CD4-positive, alpha-beta T cell (primary cell): ENCODE results near the gene LINC00632. TPM values are rescaled to one million over a fixed set of nuclear protein-coding genes. Genes with fewer than 3 reads are reported as not detected.
A peak's percentile ranks its signal among the peaks of the same experiment; 100 is the strongest.

Experiments
- ATAC-seq: fragments of 200-7000 bp; cut with Tn5 transposase; one replicate; pipeline ENCODE4 v1.10.0; 2022; ENCODE audit warnings: mild to moderate bottlenecking; ENCODE audit not compliant: poor library complexity
- CTCF ChIA-PET: fragments of 350-600 bp; sonication (Branson Sonifier 250); formaldehyde crosslinking; loops from one replicate; lab custom pipeline; 2021; ENCODE audit warnings: antibody characterized with exemption, inconsistent platforms; lab: Charles Lee
- POLR2A ChIA-PET: fragments of 350-600 bp; sonication (Branson Sonifier 250); formaldehyde crosslinking; loops from one replicate; lab custom pipeline; 2021; ENCODE audit warnings: antibody characterized with exemption, inconsistent platforms; lab: Charles Lee
- DNase-seq, 14 experiments: peaks; one replicate each; pipeline ENCODE4 v3.0.0-alpha.2; 2013 to 2020; ENCODE audit warnings: mixed read lengths in 2 of 14
- H3K27ac ChIP-seq, 2 donors: one replicate each; pipeline versions ENCODE4 v1.5.1 to v1.7.0; 2013; ENCODE audit warnings: low read length in 2 of 2, low read depth in 1 of 2, mild to moderate bottlenecking in 1 of 2
- H3K27me3 ChIP-seq, 2 experiments: 1 replicate in 1 of 2; 2 replicates in 1 of 2; pipeline versions ENCODE4 v1.6.1 to v1.7.0; 2013; ENCODE audit warnings: low read length in 2 of 2, control low read depth in 1 of 2, mild to moderate bottlenecking in 1 of 2, moderate library complexity in 1 of 2; ENCODE audit not compliant: insufficient read depth in 2 of 2, control insufficient read depth in 1 of 2
- H3K36me3 ChIP-seq: one replicate; pipeline ENCODE4 v1.6.1; 2013; ENCODE audit warnings: low read length, control low read depth; ENCODE audit not compliant: insufficient read depth
- H3K4me1 ChIP-seq: one replicate; pipeline ENCODE4 v1.6.1; 2013; ENCODE audit warnings: low read length, control low read depth; ENCODE audit not compliant: insufficient read depth
- H3K4me3 ChIP-seq: one replicate; pipeline ENCODE4 v1.5.1; 2013; ENCODE audit warnings: mild to moderate bottlenecking, low read length, moderate library complexity
- H3K9me3 ChIP-seq, 2 experiments: 1 replicate in 1 of 2; 2 replicates in 1 of 2; pipeline versions ENCODE4 v1.6.1 to v1.7.0; 2013; ENCODE audit warnings: low read length in 2 of 2, mild to moderate bottlenecking in 2 of 2, control low read depth in 1 of 2, moderate library complexity in 1 of 2; ENCODE audit not compliant: control insufficient read depth in 1 of 2, insufficient read depth in 1 of 2
- H3K27ac Mint-ChIP-seq: one replicate; pipeline ENCODE4 v1.8.0; 2020; ENCODE audit warnings: mixed read lengths
- H3K27me3 Mint-ChIP-seq: one replicate; pipeline ENCODE4 v1.8.0; 2021; ENCODE audit warnings: mixed read lengths
- H3K36me3 Mint-ChIP-seq: one replicate; pipeline ENCODE4 v1.8.0; 2021; ENCODE audit warnings: low read depth, mixed read lengths
- H3K4me1 Mint-ChIP-seq: one replicate; pipeline ENCODE4 v1.8.0; 2021; ENCODE audit warnings: low read depth, mixed read lengths
- H3K4me3 Mint-ChIP-seq: one replicate; pipeline ENCODE4 v1.8.0; 2020; ENCODE audit warnings: mild to moderate bottlenecking, mixed read lengths
- H3K9me3 Mint-ChIP-seq: one replicate; pipeline ENCODE4 v1.8.0; 2020; ENCODE audit warnings: mixed read lengths
- CTCF ChIP-seq: fragments of 200-600 bp; IDR thresholded peaks from one replicate; pipeline ENCODE4 v1.8.0; 2022; ENCODE audit warnings: antibody characterized with exemption, mild to moderate bottlenecking
- intact Hi-C, 2 experiments: fragments of 100-400 bp; cut with DNase I in 1 of 2; cut with micrococcal nuclease in 1 of 2; formaldehyde crosslinking; loops; one replicate each; pipeline versions ENCODE4 v1.15.1 to v1.9.0; 2023 to 2025; cut with DNase I, micrococcal nuclease
- total RNA-seq, 174 experiments: library from RNA in 2 of 174; stranded (reverse) in 2 of 174; gene quantifications; one replicate each; pipeline ENCODE4 v1.2.3 and lab custom pipeline; 2021 to 2026

Gene LINC00632
- total RNA-seq, 2 experiments from 2014 or later = 9.4 to 10.8 TPM

GRCh38 chrX:140765043-140765784 is 55.7 kb downstream of the LINC00632 start:
- ChIA-PET POLR2A (no interaction called here), CTCF (interaction anchor here (0.8 to 1.6 kb wide), 6 partner anchors 8 to 32 kb away, joined by 3 to 9 read pairs (median 3); no protein-coding TSS in a partner anchor)
- ATAC-seq (no peak), DNase-seq (peak in 1 of 14 experiments; percentile 0)
- no peaks in the 10 kb centered on the region for H3K9me3 Mint-ChIP-seq
- Histone ChIP-seq H3K27me3 (peaks cover 13 to 16% of the 10 kb centered on the region in 2 experiments), H3K27ac (no peak overlapping the region), H3K9me3 (no peaks in the 10 kb centered on the region), H3K4me1 (peaks cover 9% of the 10 kb centered on the region), H3K36me3 (no peaks in the 10 kb centered on the region), H3K4me3 (peak overlapping the region; percentile 37)
- no peak overlapping the region for H3K27ac Mint-ChIP-seq
- peak overlapping the region; percentile 79 for H3K4me3 Mint-ChIP-seq
- intact Hi-C loops = loop anchor here in 1 of 2 experiments (10.0 kb wide), 1 partner anchor 510 kb away; no protein-coding TSS in a partner anchor
- TF ChIP-seq CTCF = no peak
- no peaks in the 10 kb centered on the region for H3K36me3 Mint-ChIP-seq
- peaks cover 13% of the 10 kb centered on the region for H3K4me1 Mint-ChIP-seq
- peaks cover 20% of the 10 kb centered on the region for H3K27me3 Mint-ChIP-seq

GRCh38 chrX:140766024-140766611 is 56.6 kb downstream of the LINC00632 start:
- ChIA-PET POLR2A (no interaction called here), CTCF (interaction anchor here (0.8 to 1.6 kb wide), 7 partner anchors 9 to 31 kb away, joined by 3 to 9 read pairs (median 3); no protein-coding TSS in a partner anchor)
- Mint-ChIP-seq H3K27me3 (peaks cover 20% of the 10 kb centered on the region), H3K4me3 (peak overlapping the region; percentile 43), H3K27ac (no peak overlapping the region), H3K9me3 (no peaks in the 10 kb centered on the region), H3K36me3 (no peaks in the 10 kb centered on the region), H3K4me1 (peaks cover 13% of the 10 kb centered on the region)
- H3K36me3 ChIP-seq = no peaks in the 10 kb centered on the region
- ATAC-seq = no peak
- DNase-seq = peak in 13 of 14 experiments; percentile 3 to 58 (median 21)
- intact Hi-C loops = loop anchor here in 1 of 2 experiments (10.0 kb wide), 1 partner anchor 509 kb away; no protein-coding TSS in a partner anchor
- H3K27ac ChIP-seq = no peak overlapping the region
- H3K4me3 ChIP-seq = no peak overlapping the region
- peaks cover 13 to 16% of the 10 kb centered on the region in 2 experiments for H3K27me3 ChIP-seq
- no peaks in the 10 kb centered on the region for H3K9me3 ChIP-seq
- TF ChIP-seq CTCF = peak; percentile 65
- H3K4me1 ChIP-seq = peaks cover 9% of the 10 kb centered on the region

GRCh38 chrX:140767646-140768045 is 58.1 kb downstream of the LINC00632 start:
- H3K4me3 Mint-ChIP-seq = no peak overlapping the region
- H3K27me3 Mint-ChIP-seq = peaks cover 15% of the 10 kb centered on the region
- H3K27ac ChIP-seq = no peak overlapping the region
- no peaks in the 10 kb centered on the region for H3K36me3 ChIP-seq
- H3K4me1 Mint-ChIP-seq = peaks cover 6% of the 10 kb centered on the region
- H3K27ac Mint-ChIP-seq = no peak overlapping the region
- ATAC-seq (no peak), DNase-seq (no peak)
- ChIA-PET CTCF (interaction anchor here (1.1 to 1.2 kb wide), 3 partner anchors 16 to 1634 kb away, joined by 3 read pairs; no protein-coding TSS in a partner anchor), POLR2A (no interaction called here)
- no peak overlapping the region for H3K4me3 ChIP-seq
- intact Hi-C loops = loop anchor here in 1 of 2 experiments (10.0 kb wide), 1 partner anchor 507 kb away; no protein-coding TSS in a partner anchor
- H3K27me3 ChIP-seq = peaks cover 13 to 16% of the 10 kb centered on the region in 2 experiments
- peaks cover 9% of the 10 kb centered on the region for H3K4me1 ChIP-seq
- TF ChIP-seq CTCF = no peak
- H3K9me3 ChIP-seq = no peaks in the 10 kb centered on the region
- H3K9me3 Mint-ChIP-seq = no peaks in the 10 kb centered on the region
- no peaks in the 10 kb centered on the region for H3K36me3 Mint-ChIP-seq
